Measurements from ENCODE around the gene CALD1.

GRCh38 chr7:134997214-134997885, 217.9 kb downstream of the CALD1 start:
- TF ChIP-seq, protein P1, sequence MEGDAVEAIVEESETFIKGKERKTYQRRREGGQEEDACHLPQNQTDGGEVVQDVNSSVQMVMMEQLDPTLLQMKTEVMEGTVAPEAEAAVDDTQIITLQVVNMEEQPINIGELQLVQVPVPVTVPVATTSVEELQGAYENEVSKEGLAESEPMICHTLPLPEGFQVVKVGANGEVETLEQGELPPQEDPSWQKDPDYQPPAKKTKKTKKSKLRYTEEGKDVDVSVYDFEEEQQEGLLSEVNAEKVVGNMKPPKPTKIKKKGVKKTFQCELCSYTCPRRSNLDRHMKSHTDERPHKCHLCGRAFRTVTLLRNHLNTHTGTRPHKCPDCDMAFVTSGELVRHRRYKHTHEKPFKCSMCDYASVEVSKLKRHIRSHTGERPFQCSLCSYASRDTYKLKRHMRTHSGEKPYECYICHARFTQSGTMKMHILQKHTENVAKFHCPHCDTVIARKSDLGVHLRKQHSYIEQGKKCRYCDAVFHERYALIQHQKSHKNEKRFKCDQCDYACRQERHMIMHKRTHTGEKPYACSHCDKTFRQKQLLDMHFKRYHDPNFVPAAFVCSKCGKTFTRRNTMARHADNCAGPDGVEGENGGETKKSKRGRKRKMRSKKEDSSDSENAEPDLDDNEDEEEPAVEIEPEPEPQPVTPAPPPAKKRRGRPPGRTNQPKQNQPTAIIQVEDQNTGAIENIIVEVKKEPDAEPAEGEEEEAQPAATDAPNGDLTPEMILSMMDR (IDR thresholded peaks at IDR 0.05; ENCODE audit: borderline replicate concordance, extremely low read depth, low read length, poor library complexity, severe bottlenecking), result no peak
- no peak for TF ChIP-seq EZH2 (IDR thresholded peaks at IDR 0.05; ENCODE audit: borderline replicate concordance, low read depth, low read length, severe bottlenecking)

All from DND-41 (cell line).